ENCODE data around the gene C1QA.

DNA sequence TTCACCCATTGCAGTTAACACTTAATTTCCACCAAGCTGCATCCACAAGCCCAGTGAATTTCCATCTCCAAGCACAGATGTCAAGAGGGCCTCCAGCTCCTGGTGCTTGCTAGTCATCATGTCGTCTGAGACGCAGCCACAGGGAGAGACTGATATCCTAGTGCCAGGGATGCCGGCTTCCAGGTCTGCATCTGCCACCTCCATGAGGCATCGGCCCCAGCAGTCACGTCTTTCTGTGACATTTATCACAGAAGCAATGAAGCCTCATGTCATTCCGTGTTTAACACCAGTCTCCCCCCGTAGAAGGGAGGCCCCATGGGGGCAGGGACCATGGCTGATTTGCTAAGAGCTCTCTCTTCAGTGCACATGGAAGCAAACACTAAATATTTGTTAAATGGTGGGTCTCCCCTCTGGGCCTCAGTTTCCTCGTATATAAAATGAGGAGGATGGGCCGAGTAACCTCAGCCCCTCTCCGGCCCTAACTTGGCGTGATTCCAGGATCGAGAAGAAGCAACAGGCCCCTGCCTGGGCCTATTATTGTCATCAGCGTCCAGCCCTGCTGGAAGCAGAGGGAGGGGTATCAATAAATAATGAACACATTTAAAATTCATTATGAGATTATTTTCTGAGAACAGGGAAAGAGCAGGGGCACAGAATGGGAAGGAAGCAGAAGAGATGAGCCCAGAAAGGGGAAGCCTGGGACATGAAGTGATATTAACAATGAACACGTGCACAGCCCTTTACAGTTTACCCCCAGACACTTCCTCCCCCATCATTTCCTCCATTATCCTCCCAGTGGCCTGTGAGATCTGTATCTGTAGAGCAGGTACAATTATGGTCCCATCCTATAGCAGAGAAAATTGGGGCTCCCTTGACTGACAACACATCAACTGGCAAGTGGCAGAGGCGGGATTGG, 15.8 kb downstream of the C1QA start:
- TF ChIP-seq, protein P1, sequence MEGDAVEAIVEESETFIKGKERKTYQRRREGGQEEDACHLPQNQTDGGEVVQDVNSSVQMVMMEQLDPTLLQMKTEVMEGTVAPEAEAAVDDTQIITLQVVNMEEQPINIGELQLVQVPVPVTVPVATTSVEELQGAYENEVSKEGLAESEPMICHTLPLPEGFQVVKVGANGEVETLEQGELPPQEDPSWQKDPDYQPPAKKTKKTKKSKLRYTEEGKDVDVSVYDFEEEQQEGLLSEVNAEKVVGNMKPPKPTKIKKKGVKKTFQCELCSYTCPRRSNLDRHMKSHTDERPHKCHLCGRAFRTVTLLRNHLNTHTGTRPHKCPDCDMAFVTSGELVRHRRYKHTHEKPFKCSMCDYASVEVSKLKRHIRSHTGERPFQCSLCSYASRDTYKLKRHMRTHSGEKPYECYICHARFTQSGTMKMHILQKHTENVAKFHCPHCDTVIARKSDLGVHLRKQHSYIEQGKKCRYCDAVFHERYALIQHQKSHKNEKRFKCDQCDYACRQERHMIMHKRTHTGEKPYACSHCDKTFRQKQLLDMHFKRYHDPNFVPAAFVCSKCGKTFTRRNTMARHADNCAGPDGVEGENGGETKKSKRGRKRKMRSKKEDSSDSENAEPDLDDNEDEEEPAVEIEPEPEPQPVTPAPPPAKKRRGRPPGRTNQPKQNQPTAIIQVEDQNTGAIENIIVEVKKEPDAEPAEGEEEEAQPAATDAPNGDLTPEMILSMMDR (conservative IDR thresholded peaks at IDR 0.05; ENCODE audit: low read depth, low read length) = no peak
- no peak for TF ChIP-seq CHD1 (IDR thresholded peaks at IDR 0.05; ENCODE audit: low read depth, low read length)
- no peak for TF ChIP-seq POLR2A (IDR thresholded peaks at IDR 0.05; ENCODE audit: low read depth, low read length)
- TF ChIP-seq CEBPB (IDR thresholded peaks at IDR 0.05; ENCODE audit: low read depth, low read length) = no peak
- TF ChIP-seq RAD21 (IDR thresholded peaks at IDR 0.05; ENCODE audit: low read length) = no peak
- TF ChIP-seq BHLHE40 (IDR thresholded peaks at IDR 0.05; ENCODE audit: low read depth, low read length) = no peak
- no peak for TF ChIP-seq MAFK (IDR thresholded peaks at IDR 0.05; ENCODE audit: low read depth, low read length)
- TF ChIP-seq NFE2L2 (IDR thresholded peaks at IDR 0.05; ENCODE audit: low read depth, low read length) = no peak

All from IMR-90 (cell line).